Hepatocyte (in vitro differentiated cells): ENCODE data around the gene NRIP1. TPM values are rescaled to one million over a fixed set of nuclear protein-coding genes. Genes with fewer than 3 reads are reported as not detected.
A peak's percentile ranks its signal among the peaks of the same experiment; 100 is the strongest.

Experiments
- DNase-seq: peaks from one replicate; pipeline ENCODE4 v3.0.0-alpha.2; 2016; ENCODE audit warnings: low spot score
- H2AFZ ChIP-seq: fragments of 200-600 bp; sonication (generic); 2 replicates; pipeline ENCODE4 v1.6.0; 2016; ENCODE audit warnings: antibody characterized with exemption, mild to moderate bottlenecking
- H3K27ac ChIP-seq: fragments of 200-600 bp; sonication (generic); 2 replicates; pipeline ENCODE4 v1.5.1; 2016; ENCODE audit warnings: mild to moderate bottlenecking
- H3K27me3 ChIP-seq: fragments of 200-600 bp; sonication (generic); 2 replicates; pipeline ENCODE4 v1.6.1; 2016
- H3K36me3 ChIP-seq: fragments of 200-600 bp; sonication (generic); replicated peaks from 2 replicates; pipeline ENCODE4 v1.5.1; 2016; ENCODE audit warnings: low read depth; ENCODE audit not compliant: insufficient read depth
- H3K4me1 ChIP-seq: fragments of 200-600 bp; sonication (generic); 2 replicates; pipeline ENCODE4 v1.5.1; 2016; ENCODE audit warnings: mild to moderate bottlenecking, moderate library complexity; ENCODE audit not compliant: insufficient read depth
- H3K4me2 ChIP-seq: fragments of 200-600 bp; sonication (generic); 2 replicates; pipeline ENCODE4 v1.6.0; 2016
- H3K4me3 ChIP-seq: fragments of 200-600 bp; sonication (generic); 2 replicates; pipeline ENCODE4 v1.5.1; 2016; ENCODE audit warnings: mild to moderate bottlenecking
- H3K79me2 ChIP-seq: fragments of 200-600 bp; sonication (generic); 2 replicates; pipeline ENCODE4 v1.6.0; 2017; ENCODE audit warnings: mild to moderate bottlenecking
- H3K9me2 ChIP-seq: fragments of 200-600 bp; sonication (generic); replicated peaks from 2 replicates; pipeline ENCODE4 v1.6.0; 2017; ENCODE audit warnings: mild to moderate bottlenecking; ENCODE audit not compliant: insufficient read depth
- H3K9me3 ChIP-seq: fragments of 200-600 bp; sonication (generic); 2 replicates; pipeline ENCODE4 v1.5.1; 2016; ENCODE audit warnings: low read depth, mild to moderate bottlenecking
- H4K20me1 ChIP-seq: fragments of 200-600 bp; sonication (generic); 2 replicates; pipeline ENCODE4 v1.6.0; 2016; ENCODE audit warnings: mild to moderate bottlenecking; ENCODE audit not compliant: insufficient read depth, poor library complexity, severe bottlenecking
- EZH2 ChIP-seq: fragments of 200-600 bp; sonication (generic); IDR thresholded peaks from 2 replicates; pipeline ENCODE4 v1.6.1; 2016; ENCODE audit warnings: antibody characterized with exemption, mild to moderate bottlenecking, borderline replicate concordance
- EZH2phosphoT487 ChIP-seq: fragments of 200-600 bp; sonication (generic); IDR thresholded peaks from one replicate; pipeline ENCODE4 v1.6.1; 2018; ENCODE audit warnings: antibody characterized with exemption, mild to moderate bottlenecking, low read depth, moderate library complexity; ENCODE audit not compliant: unreplicated experiment, severe bottlenecking
- WGBS: methylation state at CpG from one replicate; pipeline ENCODE4 v1.1.6; 2016; ENCODE audit warnings: low lambda C conversion rate; ENCODE audit errors: missing lambda C conversion rate; 5-methylcytosine and 5-hydroxymethylcytosine counted together
- polyA plus RNA-seq: library from polyadenylated mRNA; unstranded; fragments of >200 nt; fragmentation: Nextera tagmentation; extraction: Ambion mirVana; gene quantifications from 2 replicates; pipeline ENCODE4 v1.2.1, GENCODE V29; 2016
- total RNA-seq: library from RNA; depleted of rRNA; stranded (reverse); fragments of >200 nt; gene quantifications from 2 replicates; pipeline ENCODE4 v1.2.3, GENCODE V29; 2014
- TF ChIP-seq, protein P1 (sequence below): fragments of 200-600 bp; sonication (generic); IDR thresholded peaks from 2 replicates; pipeline ENCODE4 v1.5.1; 2016; ENCODE audit warnings: antibody characterized with exemption, mild to moderate bottlenecking; ENCODE audit not compliant: poor library complexity

The NRIP1 gene
- total and polyA plus RNA-seq, 2 experiments from 2014 or later, result 11.5 to 62.4 TPM

GRCh38 chr21:15054089-15054488 lies 10.7 kb downstream of the NRIP1 start:
- no peak overlapping the region for H3K4me3 ChIP-seq
- H3K9me2 ChIP-seq, result no peaks in the 10 kb centered on the region
- H3K9me3 ChIP-seq, result no peaks in the 10 kb centered on the region
- no peak overlapping the region for H3K27ac ChIP-seq
- H4K20me1 ChIP-seq, result peaks cover 94% of the 10 kb centered on the region
- no peak overlapping the region for H2AFZ ChIP-seq
- peaks cover 100% of the 10 kb centered on the region for H3K79me2 ChIP-seq
- no peak for DNase-seq
- TF ChIP-seq, protein P1, sequence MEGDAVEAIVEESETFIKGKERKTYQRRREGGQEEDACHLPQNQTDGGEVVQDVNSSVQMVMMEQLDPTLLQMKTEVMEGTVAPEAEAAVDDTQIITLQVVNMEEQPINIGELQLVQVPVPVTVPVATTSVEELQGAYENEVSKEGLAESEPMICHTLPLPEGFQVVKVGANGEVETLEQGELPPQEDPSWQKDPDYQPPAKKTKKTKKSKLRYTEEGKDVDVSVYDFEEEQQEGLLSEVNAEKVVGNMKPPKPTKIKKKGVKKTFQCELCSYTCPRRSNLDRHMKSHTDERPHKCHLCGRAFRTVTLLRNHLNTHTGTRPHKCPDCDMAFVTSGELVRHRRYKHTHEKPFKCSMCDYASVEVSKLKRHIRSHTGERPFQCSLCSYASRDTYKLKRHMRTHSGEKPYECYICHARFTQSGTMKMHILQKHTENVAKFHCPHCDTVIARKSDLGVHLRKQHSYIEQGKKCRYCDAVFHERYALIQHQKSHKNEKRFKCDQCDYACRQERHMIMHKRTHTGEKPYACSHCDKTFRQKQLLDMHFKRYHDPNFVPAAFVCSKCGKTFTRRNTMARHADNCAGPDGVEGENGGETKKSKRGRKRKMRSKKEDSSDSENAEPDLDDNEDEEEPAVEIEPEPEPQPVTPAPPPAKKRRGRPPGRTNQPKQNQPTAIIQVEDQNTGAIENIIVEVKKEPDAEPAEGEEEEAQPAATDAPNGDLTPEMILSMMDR, result no peak
- TF ChIP-seq EZH2phosphoT487 (no peak), EZH2 (no peak)
- no peaks in the 10 kb centered on the region for H3K27me3 ChIP-seq
- WGBS, result 81% methylated on average over 4 of the region's 4 CpGs
- no peaks in the 10 kb centered on the region for H3K36me3 ChIP-seq
- H3K4me2 ChIP-seq, result no peak overlapping the region
- H3K4me1 ChIP-seq, result peaks cover 52% of the 10 kb centered on the region

GRCh38 chr21:15053500-15053899 lies 11.3 kb downstream of the NRIP1 start:
- 78% methylated on average over 1 of the region's 1 CpG for WGBS

DNA sequence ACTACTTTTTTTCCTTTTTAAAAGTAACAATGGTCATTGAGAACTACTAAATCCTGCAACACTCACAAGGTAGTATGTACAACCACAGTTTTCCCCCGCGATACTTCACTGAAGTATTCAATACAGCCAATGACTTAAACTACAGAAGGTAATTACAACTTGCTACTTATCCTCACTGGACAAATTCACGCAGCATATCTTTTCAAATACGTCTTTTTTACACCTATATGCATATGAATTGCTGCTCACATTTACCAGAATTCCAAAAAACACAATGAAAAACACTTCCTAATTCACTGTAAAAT lies 12.4 kb downstream of the NRIP1 start:
- no peaks in the 10 kb centered on the region for H3K9me2 ChIP-seq
- H2AFZ ChIP-seq, result no peak overlapping the region
- H3K79me2 ChIP-seq, result peaks cover 100% of the 10 kb centered on the region
- H3K9me3 ChIP-seq, result no peaks in the 10 kb centered on the region
- no peak for DNase-seq
- H3K4me3 ChIP-seq, result no peak overlapping the region
- H3K27me3 ChIP-seq, result no peaks in the 10 kb centered on the region
- no peaks in the 10 kb centered on the region for H3K36me3 ChIP-seq
- H3K27ac ChIP-seq, result peak overlapping the region; percentile 72
- 68% methylated on average over 4 of the region's 4 CpGs for WGBS
- peaks cover 41% of the 10 kb centered on the region for H3K4me1 ChIP-seq
- H3K4me2 ChIP-seq, result peak overlapping the region; percentile 72
- peaks cover 94% of the 10 kb centered on the region for H4K20me1 ChIP-seq
- TF ChIP-seq EZH2phosphoT487 (no peak), EZH2 (no peak)
- TF ChIP-seq, protein P1, result no peak

More at GRCh38 chr21:15053500-15053899, 11.3 kb downstream of the NRIP1 start:
- Histone ChIP-seq H3K27me3 (no peaks in the 10 kb centered on the region), H3K9me3 (no peaks in the 10 kb centered on the region), H3K4me2 (peak overlapping the region; percentile 24), H3K4me1 (peaks cover 46% of the 10 kb centered on the region), H2AFZ (no peak overlapping the region), H4K20me1 (peaks cover 94% of the 10 kb centered on the region), H3K9me2 (no peaks in the 10 kb centered on the region), H3K4me3 (no peak overlapping the region), H3K27ac (no peak overlapping the region), H3K36me3 (no peaks in the 10 kb centered on the region), H3K79me2 (peaks cover 100% of the 10 kb centered on the region)
- TF ChIP-seq, protein P1, result no peak
- TF ChIP-seq EZH2phosphoT487 (no peak), EZH2 (no peak)
- no peak for DNase-seq
